SK-N-MC (cell line): Measurements from ENCODE around the gene SLC26A8.

Experiments used
- DNase-seq: peaks from one replicate; pipeline ENCODE4 v3.0.0-alpha.2; 2011; ENCODE audit warnings: low read depth, low spot score
- H3K27ac ChIP-seq: fragments of 200-600 bp; sonication (generic); 2 replicates; pipeline ENCODE4 v1.5.1; 2016; ENCODE audit warnings: mixed run types
- H3K36me3 ChIP-seq: fragments of 200-600 bp; sonication (generic); 2 replicates; pipeline ENCODE4 v1.6.1; 2017; ENCODE audit warnings: antibody characterized with exemption, low read length, mixed read lengths; ENCODE audit not compliant: insufficient read depth
- H3K4me3 ChIP-seq: fragments of 200-600 bp; sonication (generic); 2 replicates; pipeline ENCODE4 v1.5.1; 2016
- H3K9ac ChIP-seq: fragments of 200-600 bp; sonication (generic); 2 replicates; pipeline ENCODE4 v1.8.0; 2017; ENCODE audit warnings: mixed run types, mixed read lengths; ENCODE audit not compliant: insufficient read length
- H3K9me3 ChIP-seq: fragments of 200-600 bp; sonication (generic); 2 replicates; pipeline ENCODE4 v1.6.1; 2017; ENCODE audit warnings: low read depth, mild to moderate bottlenecking, antibody characterized with exemption, low read length, moderate library complexity, mixed read lengths
- EZH2 ChIP-seq: fragments of 200-600 bp; sonication (generic); IDR thresholded peaks from one replicate; pipeline ENCODE4 v1.6.1; 2017; ENCODE audit warnings: antibody characterized with exemption
- FOXP2 ChIP-seq: optimal IDR thresholded peaks from 2 replicates; pipeline ENCODE3; 2011; ENCODE audit warnings: mild to moderate bottlenecking, moderate library complexity; ENCODE audit not compliant: insufficient read depth; ENCODE audit errors: extremely low read length, control extremely low read depth
- POLR2AphosphoS5 ChIP-seq: IDR thresholded peaks from 2 replicates; pipeline ENCODE4 v1.6.1; 2012; ENCODE audit warnings: mild to moderate bottlenecking, low read depth, low read length, borderline replicate concordance

Gene SLC26A8, protein sequence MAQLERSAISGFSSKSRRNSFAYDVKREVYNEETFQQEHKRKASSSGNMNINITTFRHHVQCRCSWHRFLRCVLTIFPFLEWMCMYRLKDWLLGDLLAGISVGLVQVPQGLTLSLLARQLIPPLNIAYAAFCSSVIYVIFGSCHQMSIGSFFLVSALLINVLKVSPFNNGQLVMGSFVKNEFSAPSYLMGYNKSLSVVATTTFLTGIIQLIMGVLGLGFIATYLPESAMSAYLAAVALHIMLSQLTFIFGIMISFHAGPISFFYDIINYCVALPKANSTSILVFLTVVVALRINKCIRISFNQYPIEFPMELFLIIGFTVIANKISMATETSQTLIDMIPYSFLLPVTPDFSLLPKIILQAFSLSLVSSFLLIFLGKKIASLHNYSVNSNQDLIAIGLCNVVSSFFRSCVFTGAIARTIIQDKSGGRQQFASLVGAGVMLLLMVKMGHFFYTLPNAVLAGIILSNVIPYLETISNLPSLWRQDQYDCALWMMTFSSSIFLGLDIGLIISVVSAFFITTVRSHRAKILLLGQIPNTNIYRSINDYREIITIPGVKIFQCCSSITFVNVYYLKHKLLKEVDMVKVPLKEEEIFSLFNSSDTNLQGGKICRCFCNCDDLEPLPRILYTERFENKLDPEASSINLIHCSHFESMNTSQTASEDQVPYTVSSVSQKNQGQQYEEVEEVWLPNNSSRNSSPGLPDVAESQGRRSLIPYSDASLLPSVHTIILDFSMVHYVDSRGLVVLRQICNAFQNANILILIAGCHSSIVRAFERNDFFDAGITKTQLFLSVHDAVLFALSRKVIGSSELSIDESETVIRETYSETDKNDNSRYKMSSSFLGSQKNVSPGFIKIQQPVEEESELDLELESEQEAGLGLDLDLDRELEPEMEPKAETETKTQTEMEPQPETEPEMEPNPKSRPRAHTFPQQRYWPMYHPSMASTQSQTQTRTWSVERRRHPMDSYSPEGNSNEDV

DNA sequence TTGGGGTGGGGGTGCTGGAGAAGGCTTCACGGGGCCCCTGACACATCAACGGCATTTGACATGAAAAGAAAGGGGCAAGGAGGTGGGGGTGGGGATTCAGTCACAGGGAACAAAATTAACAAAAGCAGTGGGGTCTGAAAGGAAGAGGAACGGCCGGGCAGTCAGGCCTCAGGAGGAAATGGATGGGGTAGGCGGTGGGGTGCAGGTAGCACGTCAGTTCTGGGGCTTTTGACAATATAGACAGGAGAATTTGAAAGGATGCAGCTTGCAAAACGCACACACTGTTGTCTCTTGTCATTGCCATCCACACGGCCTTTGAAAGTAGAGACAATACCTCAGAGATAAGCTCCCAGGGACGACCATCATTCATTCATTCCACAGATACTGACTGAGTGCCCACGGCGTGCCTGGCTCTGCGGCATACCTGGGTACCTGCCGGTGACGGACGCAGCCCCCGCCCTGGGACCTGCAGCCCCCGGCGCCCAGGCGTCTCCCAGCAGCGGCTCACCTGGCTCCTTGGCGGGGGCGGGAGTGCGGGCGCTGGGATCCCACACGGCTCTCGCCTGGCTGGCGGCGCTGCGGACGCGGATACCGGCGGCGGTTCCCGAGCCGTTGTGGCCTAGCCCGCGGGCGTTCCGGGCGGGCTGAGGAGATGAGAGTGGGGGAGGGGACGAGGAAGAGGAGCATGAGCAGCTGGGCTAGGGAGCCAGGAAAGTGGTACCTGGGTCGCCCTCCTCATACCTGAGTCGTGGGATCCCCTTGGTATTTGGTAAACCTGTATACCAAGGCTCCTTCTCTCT is at the start of gene SLC26A8:
Gene SLC26A8, minus strand, starts transcription at position 646 of the 800 bp plus-strand sequence. CDS start 4,934 bp downstream, outside the sequence.
- no peaks in the 10 kb centered on the region for H3K36me3 ChIP-seq
- H3K4me3 ChIP-seq = no peak within 1 kb of the TSS
- no peak within 1 kb of the TSS for H3K9ac ChIP-seq
- no peak for DNase-seq
- no peak within 1 kb of the TSS for H3K27ac ChIP-seq
- no peaks in the 10 kb centered on the region for H3K9me3 ChIP-seq
- TF ChIP-seq FOXP2 (no peak), POLR2AphosphoS5 (no peak), EZH2 (no peak)

DNA sequence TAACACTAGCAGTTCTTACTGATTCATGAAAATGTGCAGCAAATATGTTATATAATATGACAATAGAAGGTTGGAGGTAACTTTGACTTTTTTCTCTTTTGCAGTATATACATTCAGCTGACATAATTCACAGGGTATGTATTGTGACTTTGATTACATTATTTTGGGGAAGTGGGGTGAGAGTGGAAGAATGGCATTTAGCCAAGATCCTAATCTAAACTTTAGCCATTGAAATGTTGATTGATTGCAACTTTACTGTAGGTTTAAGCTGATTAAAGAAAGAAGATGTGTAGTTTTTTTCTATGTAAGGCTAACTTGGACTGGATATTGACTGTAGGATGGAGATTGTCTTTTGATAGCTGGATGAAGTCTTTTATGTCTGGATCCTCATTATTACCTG is 49.1 kb upstream of the SLC26A8 start:
- H3K9me3 ChIP-seq = no peaks in the 10 kb centered on the region
- no peak overlapping the region for H3K9ac ChIP-seq
- DNase-seq = no peak
- no peak overlapping the region for H3K4me3 ChIP-seq
- no peak overlapping the region for H3K27ac ChIP-seq
- TF ChIP-seq POLR2AphosphoS5 (no peak), EZH2 (no peak), FOXP2 (no peak)
- H3K36me3 ChIP-seq = peaks cover 28% of the 10 kb centered on the region; the same call in 1 of the 2 replicates

DNA sequence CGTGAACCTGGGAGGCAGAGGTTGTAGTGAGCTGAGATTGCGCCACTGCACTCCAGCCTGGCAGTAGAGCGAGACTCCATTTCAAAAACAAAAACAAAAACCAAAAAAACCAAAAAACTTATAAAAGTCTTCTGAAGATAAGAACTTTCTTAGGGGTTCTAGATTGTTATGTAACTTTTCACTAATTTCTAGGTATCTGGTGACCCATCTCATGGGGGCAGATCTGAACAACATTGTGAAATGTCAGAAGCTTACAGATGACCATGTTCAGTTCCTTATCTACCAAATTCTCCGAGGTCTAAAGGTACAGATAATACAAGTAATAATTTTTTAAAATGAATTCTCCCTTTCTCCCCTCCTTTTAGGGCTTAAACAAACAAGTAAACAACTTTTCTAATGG is 48.2 kb upstream of the SLC26A8 start:
- no peak for DNase-seq
- no peaks in the 10 kb centered on the region for H3K9me3 ChIP-seq
- peaks cover 19% of the 10 kb centered on the region; the same call in 1 of the 2 replicates for H3K36me3 ChIP-seq
- H3K4me3 ChIP-seq = no peak overlapping the region
- H3K9ac ChIP-seq = no peak overlapping the region
- no peak overlapping the region for H3K27ac ChIP-seq
- no peak for TF ChIP-seq FOXP2
- no peak for TF ChIP-seq EZH2
- no peak for TF ChIP-seq POLR2AphosphoS5

DNA sequence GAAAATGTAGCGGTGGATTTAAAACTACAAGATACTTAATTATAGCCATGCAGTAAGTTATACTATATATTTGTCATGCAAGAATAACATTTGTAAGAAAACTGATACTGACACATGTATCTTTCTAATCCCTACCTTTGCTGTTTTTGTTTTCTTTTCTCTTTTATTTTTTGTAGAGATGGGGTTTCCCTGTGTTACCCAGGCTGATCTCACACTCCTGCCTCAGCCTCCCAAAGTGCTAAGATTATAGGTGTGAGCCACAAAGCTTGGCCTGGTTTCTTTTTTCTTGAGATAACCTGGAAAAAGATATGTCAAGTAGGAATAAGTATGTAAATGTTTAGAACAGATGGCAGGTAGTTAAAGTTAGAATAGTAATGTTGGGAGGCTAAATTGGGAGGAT is 47.3 kb upstream of the SLC26A8 start:
- Histone ChIP-seq H3K4me3 (no peak overlapping the region), H3K27ac (no peak overlapping the region), H3K9ac (no peak overlapping the region), H3K9me3 (no peaks in the 10 kb centered on the region), H3K36me3 (peaks cover 13% of the 10 kb centered on the region; the same call in 1 of the 2 replicates)
- TF ChIP-seq FOXP2 = no peak
- TF ChIP-seq EZH2 = no peak
- TF ChIP-seq POLR2AphosphoS5 = no peak
- no peak for DNase-seq

DNA sequence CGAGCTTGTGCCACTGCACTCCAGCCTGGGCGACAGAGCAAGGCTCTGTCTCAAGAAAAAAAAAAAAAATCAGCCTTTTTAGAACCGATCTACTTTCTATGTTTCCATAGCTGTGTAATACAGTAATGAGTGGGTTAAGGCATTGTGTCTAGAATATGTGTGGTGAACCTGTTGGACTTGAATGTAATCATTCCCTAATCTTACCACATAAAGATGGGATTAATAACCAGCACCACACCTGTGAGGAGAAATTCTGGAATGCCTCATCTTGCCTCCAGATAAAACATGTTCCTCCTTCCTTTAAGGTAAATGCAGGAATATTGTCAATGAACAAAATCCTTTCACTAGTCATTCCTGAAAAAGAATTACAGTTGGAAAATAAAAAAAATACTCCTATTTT is 46.8 kb upstream of the SLC26A8 start:
- no peak overlapping the region for H3K9ac ChIP-seq
- no peaks in the 10 kb centered on the region for H3K9me3 ChIP-seq
- H3K36me3 ChIP-seq = peaks cover 10% of the 10 kb centered on the region; the same call in 1 of the 2 replicates
- DNase-seq = no peak
- no peak overlapping the region for H3K27ac ChIP-seq
- no peak overlapping the region for H3K4me3 ChIP-seq
- TF ChIP-seq EZH2 (no peak), FOXP2 (no peak), POLR2AphosphoS5 (no peak)

DNA sequence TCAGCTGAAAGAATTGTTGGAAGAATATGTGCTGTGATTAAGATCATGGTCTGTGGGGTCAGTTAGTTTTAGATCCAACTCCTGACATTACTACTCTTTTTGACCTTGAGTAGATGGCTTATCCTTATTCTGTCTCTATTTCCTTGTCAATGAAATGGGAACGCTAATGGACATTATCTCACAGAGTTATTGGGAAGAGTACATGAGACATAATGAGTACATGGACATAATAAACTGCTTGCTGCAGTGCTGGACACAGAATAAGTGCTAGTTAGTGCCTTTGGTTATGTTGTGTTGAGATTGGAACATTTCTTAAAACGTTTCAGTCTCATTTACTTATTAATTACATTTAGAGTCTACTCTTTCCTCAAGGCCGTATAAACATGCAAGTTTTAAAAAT is 45.8 kb upstream of the SLC26A8 start:
- H3K27ac ChIP-seq = no peak overlapping the region
- no peak overlapping the region for H3K4me3 ChIP-seq
- H3K36me3 ChIP-seq = peaks cover under 1% of the 10 kb centered on the region; the same call in 1 of the 2 replicates
- H3K9me3 ChIP-seq = no peaks in the 10 kb centered on the region
- DNase-seq = no peak
- TF ChIP-seq FOXP2 = no peak
- TF ChIP-seq POLR2AphosphoS5 = no peak
- no peak for TF ChIP-seq EZH2
- no peak overlapping the region for H3K9ac ChIP-seq

DNA sequence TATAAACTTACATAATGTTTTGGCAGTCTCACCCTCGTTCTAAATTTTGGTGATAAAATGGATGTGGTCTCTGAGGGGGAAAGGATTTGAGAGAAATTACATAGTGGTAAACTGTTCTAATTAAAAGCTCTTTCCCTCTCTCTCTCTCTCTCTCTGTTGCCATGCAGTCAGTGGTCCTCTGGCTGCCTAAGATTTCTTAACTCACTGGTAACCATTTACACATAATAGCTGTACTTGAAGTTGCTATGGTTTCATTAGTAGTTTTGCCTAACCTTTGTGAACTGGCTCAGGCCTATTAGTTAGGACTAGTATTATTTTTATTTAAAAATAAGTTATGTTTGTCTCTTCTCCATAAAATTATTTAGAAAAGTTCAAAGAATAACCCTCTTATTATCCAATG is 45.1 kb upstream of the SLC26A8 start:
- no peak for DNase-seq
- Histone ChIP-seq H3K4me3 (no peak overlapping the region), H3K27ac (no peak overlapping the region), H3K9me3 (no peaks in the 10 kb centered on the region), H3K9ac (no peak overlapping the region), H3K36me3 (no peaks in the 10 kb centered on the region; the same call in 1 of the 2 replicates)
- no peak for TF ChIP-seq EZH2
- TF ChIP-seq FOXP2 = no peak
- no peak for TF ChIP-seq POLR2AphosphoS5

DNA sequence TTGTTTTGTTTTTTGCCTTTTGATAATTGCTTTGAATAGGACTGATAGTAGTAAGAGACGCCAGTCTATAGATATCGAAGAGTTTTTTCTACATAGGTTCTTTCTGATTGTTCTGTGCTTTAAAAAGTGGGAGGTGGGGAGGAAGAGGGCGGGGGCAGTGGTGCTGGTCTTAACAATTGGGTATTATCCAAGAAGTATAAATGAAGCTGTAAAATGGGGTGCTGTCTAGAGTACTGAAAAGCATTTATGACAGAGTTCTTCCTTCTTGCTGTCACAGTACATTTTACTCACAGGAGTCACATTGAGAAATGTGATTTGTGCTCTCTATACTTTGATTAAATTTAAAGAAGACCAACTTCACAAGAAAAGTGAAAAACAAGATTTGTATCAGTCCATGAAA is 44.1 kb upstream of the SLC26A8 start:
- no peak overlapping the region for H3K9ac ChIP-seq

More for the DNA sequence above, 44.1 kb upstream of the SLC26A8 start:
- DNase-seq = no peak
- no peaks in the 10 kb centered on the region; the same call in 1 of the 2 replicates for H3K36me3 ChIP-seq
- H3K4me3 ChIP-seq = no peak overlapping the region
- no peak overlapping the region for H3K27ac ChIP-seq
- TF ChIP-seq POLR2AphosphoS5 (no peak), FOXP2 (no peak), EZH2 (no peak)
- no peaks in the 10 kb centered on the region for H3K9me3 ChIP-seq
